ENCODE data around the gene SWAP70.
"Not testable (repeated sequence)": the region's sequence is repeated elsewhere in the genome, so short reads cannot be mapped to it uniquely, and the experiment has no call there.

The SWAP70 gene

GRCh38 chr11:9663699-9664275 is at the start of gene SWAP70:
TSS of gene SWAP70 (plus strand) at chr11:9664077. CDS start at chr11:9664180, 103 bp downstream.
- in situ Hi-C loops (cut with MboI; ENCODE audit: low sequenced_read_pairs): no loop called here

- in situ Hi-C loops (cut with MboI; ENCODE audit: low sequenced_read_pairs): no loop called here
These were observed 48.8 kb upstream of the SWAP70 start for GRCh38 chr11:9615031-9615451.

GRCh38 chr11:9616042-9616675 is 47.7 kb upstream of the SWAP70 start:
- in situ Hi-C loops (cut with MboI; ENCODE audit: low sequenced_read_pairs): no loop called here

GRCh38 chr11:9616858-9617257 is 47.0 kb upstream of the SWAP70 start:
- in situ Hi-C loops (cut with MboI; ENCODE audit: low sequenced_read_pairs): no loop called here

GRCh38 chr11:9617940-9618339 is 45.9 kb upstream of the SWAP70 start:
- in situ Hi-C loops (cut with MboI; ENCODE audit: low sequenced_read_pairs): no loop called here

- in situ Hi-C loops (cut with MboI; ENCODE audit: low sequenced_read_pairs): no loop called here
These were observed 44.9 kb upstream of the SWAP70 start for GRCh38 chr11:9619004-9619403.

- in situ Hi-C loops (cut with MboI; ENCODE audit: low sequenced_read_pairs): no loop called here
These were observed 43.9 kb upstream of the SWAP70 start for GRCh38 chr11:9619971-9620370.

GRCh38 chr11:9622353-9622752 is 41.5 kb upstream of the SWAP70 start:
- in situ Hi-C loops (cut with MboI; ENCODE audit: low sequenced_read_pairs): not testable (repeated sequence)

- in situ Hi-C loops (cut with MboI; ENCODE audit: low sequenced_read_pairs): not testable (repeated sequence)
These were observed 40.8 kb upstream of the SWAP70 start for GRCh38 chr11:9623053-9623452.

- in situ Hi-C loops (cut with MboI; ENCODE audit: low sequenced_read_pairs): no loop called here
These were observed 39.4 kb upstream of the SWAP70 start for GRCh38 chr11:9624448-9624847.

- in situ Hi-C loops (cut with MboI; ENCODE audit: low sequenced_read_pairs): no loop called here
These were observed 38.7 kb upstream of the SWAP70 start for GRCh38 chr11:9625162-9625561.

GRCh38 chr11:9625728-9626127 is 38.1 kb upstream of the SWAP70 start:
- in situ Hi-C loops (cut with MboI; ENCODE audit: low sequenced_read_pairs): no loop called here

- in situ Hi-C loops (cut with MboI; ENCODE audit: low sequenced_read_pairs): no loop called here
These were observed 37.1 kb upstream of the SWAP70 start for GRCh38 chr11:9626496-9627394.

GRCh38 chr11:9629064-9629463 is 34.8 kb upstream of the SWAP70 start:
- in situ Hi-C loops (cut with MboI; ENCODE audit: low sequenced_read_pairs): no loop called here

GRCh38 chr11:9633679-9634078 is 30.2 kb upstream of the SWAP70 start:
- in situ Hi-C loops (cut with MboI; ENCODE audit: low sequenced_read_pairs): no loop called here

- in situ Hi-C loops (cut with MboI; ENCODE audit: low sequenced_read_pairs): no loop called here
These were observed 27.2 kb upstream of the SWAP70 start for GRCh38 chr11:9636691-9637090.

GRCh38 chr11:9639099-9639498 is 24.8 kb upstream of the SWAP70 start:
- in situ Hi-C loops (cut with MboI; ENCODE audit: low sequenced_read_pairs): no loop called here

GRCh38 chr11:9639985-9640384 is 23.9 kb upstream of the SWAP70 start:
- in situ Hi-C loops (cut with MboI; ENCODE audit: low sequenced_read_pairs): no loop called here

- in situ Hi-C loops (cut with MboI; ENCODE audit: low sequenced_read_pairs): no loop called here
These were observed 21.0 kb upstream of the SWAP70 start for GRCh38 chr11:9642894-9643293.

GRCh38 chr11:9643751-9644150 is 20.1 kb upstream of the SWAP70 start:
- in situ Hi-C loops (cut with MboI; ENCODE audit: low sequenced_read_pairs): no loop called here

- in situ Hi-C loops (cut with MboI; ENCODE audit: low sequenced_read_pairs): no loop called here
These were observed 18.0 kb upstream of the SWAP70 start for GRCh38 chr11:9645881-9646280.

- in situ Hi-C loops (cut with MboI; ENCODE audit: low sequenced_read_pairs): no loop called here
These were observed 17.6 kb upstream of the SWAP70 start for GRCh38 chr11:9646324-9646723.
